KOPT-K1 (cell line): ENCODE results near the gene PSENEN.

Experiments
- H3K27ac ChIP-seq: fragments of 200-600 bp; sonication (generic); 2 replicates; pipeline ENCODE4 v1.5.1; 2016; ENCODE audit warnings: antibody characterized with exemption, mild to moderate bottlenecking, low read depth, low read length; ENCODE audit not compliant: poor library complexity, severe bottlenecking
- H3K36me3 ChIP-seq: fragments of 200-600 bp; sonication (generic); 2 replicates; pipeline ENCODE4 v1.5.1; 2017; ENCODE audit warnings: antibody characterized with exemption, mild to moderate bottlenecking, low read length, moderate library complexity; ENCODE audit not compliant: insufficient read depth
- H3K9me3 ChIP-seq: fragments of 200-600 bp; sonication (generic); 2 replicates; pipeline ENCODE4 v1.5.1; 2017; ENCODE audit warnings: antibody characterized with exemption, low read length, mild to moderate bottlenecking; ENCODE audit not compliant: insufficient read depth, poor library complexity, severe bottlenecking

The PSENEN gene

DNA sequence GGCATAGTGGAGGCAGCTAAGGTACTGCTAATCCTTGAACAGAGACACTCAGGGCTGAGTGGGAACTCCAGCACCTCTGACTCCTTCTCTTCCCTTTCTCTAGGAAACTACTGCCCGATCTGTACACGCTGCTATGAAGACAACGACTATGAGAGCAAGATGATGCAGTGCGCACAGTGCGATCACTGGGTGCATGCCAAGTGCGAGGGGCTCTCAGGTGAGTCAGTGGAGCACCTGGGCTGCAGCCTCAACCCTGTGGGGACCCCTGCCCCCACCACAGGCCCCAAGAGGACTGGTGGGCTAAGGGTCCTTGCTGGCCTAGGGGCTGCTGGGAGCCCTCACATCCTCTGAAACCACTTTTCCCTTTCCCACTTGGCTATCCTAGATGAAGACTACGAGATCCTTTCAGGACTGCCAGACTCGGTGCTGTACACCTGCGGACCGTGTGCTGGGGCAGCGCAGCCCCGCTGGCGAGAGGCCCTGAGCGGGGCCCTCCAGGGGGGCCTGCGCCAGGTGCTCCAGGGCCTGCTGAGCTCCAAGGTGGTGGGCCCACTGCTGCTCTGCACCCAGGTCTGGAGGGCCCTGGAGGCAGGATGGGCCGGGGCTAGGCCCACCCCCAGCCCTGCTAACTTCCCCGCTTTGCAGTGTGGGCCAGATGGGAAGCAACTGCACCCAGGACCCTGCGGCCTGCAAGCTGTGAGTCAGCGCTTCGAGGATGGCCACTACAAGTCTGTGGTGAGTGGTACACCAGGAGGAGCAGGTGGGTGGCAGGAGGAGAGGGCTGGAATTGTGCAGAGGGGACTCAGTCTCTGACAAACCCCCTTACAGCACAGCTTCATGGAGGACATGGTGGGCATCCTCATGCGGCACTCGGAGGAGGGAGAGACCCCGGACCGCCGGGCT lies 18.1 kb upstream of the PSENEN start:
- Histone ChIP-seq H3K9me3 (no peaks in the 10 kb centered on the region), H3K36me3 (peaks cover 99% of the 10 kb centered on the region), H3K27ac (no peak overlapping the region)

- Histone ChIP-seq H3K9me3 (no peaks in the 10 kb centered on the region), H3K36me3 (peaks cover 99% of the 10 kb centered on the region), H3K27ac (no peak overlapping the region)
Measured at GRCh38 chr19:35727956-35728706, 17.3 kb upstream of the PSENEN start.

GRCh38 chr19:35729021-35729420 lies 16.4 kb upstream of the PSENEN start:
- Histone ChIP-seq H3K36me3 (peaks cover 99% of the 10 kb centered on the region), H3K27ac (no peak overlapping the region), H3K9me3 (no peaks in the 10 kb centered on the region)

DNA sequence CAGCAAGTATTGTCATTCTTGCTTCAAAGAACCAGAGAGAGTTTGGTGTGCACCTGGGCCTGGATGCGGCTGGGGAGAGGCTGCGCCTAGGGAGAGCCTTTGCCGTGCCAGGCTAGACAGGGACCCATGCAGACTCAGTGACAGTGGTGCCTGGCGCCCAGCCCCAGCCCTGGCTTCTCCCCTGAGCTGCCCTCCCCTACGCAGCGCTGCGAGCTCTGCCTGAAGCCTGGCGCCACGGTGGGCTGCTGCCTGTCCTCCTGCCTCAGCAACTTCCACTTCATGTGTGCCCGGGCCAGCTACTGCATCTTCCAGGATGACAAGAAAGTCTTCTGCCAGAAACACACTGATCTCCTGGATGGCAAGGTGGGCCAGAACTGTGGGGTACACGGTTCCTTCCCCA lies 15.7 kb upstream of the PSENEN start:
- H3K36me3 ChIP-seq: peaks cover 99% of the 10 kb centered on the region
- no peaks in the 10 kb centered on the region for H3K9me3 ChIP-seq
- no peak overlapping the region for H3K27ac ChIP-seq

- peaks cover 99% of the 10 kb centered on the region for H3K36me3 ChIP-seq
- no peaks in the 10 kb centered on the region for H3K9me3 ChIP-seq
- no peak overlapping the region for H3K27ac ChIP-seq
Measured at GRCh38 chr19:35730326-35730725, 15.1 kb upstream of the PSENEN start.

DNA sequence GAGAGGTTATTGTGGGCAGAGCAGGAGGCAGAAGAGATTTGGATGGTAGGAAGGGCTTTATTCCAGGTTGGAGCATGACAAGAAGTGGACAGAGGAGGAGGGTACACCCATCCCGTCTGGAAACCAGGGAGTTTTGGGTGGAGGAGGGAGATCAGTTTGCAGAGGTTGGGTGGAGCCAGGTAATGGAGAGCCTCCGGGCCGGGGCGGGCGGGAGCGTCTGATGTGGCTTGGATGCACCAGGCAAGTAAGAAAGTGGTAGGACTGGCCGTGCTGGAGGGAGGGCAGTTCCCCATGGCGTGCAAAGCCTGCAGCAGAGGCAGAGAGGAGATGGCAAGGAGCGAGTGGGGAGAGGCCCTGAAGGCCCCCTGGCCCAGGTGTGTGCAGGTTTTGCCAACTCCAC lies 14.1 kb upstream of the PSENEN start:
- Histone ChIP-seq H3K9me3 (no peaks in the 10 kb centered on the region), H3K36me3 (peaks cover 99% of the 10 kb centered on the region), H3K27ac (no peak overlapping the region)

DNA sequence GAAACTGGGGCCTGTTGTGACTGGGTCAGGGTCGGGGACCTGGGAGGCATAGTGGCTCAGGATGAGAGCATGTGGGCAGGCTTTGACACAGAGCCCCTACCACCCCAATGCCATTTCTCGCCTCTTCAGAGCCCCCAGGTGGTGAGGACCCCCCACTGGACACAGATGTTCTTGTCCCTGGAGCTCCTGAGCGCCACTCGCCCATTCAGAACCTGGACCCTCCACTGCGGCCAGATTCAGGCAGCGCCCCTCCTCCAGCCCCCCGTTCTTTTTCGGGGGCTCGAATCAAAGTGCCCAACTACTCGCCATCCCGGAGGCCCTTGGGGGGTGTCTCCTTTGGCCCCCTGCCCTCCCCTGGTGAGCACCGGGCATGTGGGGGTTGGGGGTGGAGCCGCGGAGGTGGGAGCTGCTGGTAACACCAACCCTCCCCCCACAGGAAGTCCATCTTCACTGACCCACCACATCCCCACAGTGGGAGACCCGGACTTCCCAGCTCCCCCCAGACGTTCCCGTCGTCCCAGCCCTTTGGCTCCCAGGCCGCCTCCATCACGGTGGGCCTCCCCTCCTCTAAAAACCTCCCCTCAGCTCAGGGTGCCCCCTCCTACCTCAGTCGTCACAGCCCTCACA lies 13.6 kb upstream of the PSENEN start:
- H3K36me3 ChIP-seq: peaks cover 100% of the 10 kb centered on the region
- no peak overlapping the region for H3K27ac ChIP-seq
- no peaks in the 10 kb centered on the region for H3K9me3 ChIP-seq

DNA sequence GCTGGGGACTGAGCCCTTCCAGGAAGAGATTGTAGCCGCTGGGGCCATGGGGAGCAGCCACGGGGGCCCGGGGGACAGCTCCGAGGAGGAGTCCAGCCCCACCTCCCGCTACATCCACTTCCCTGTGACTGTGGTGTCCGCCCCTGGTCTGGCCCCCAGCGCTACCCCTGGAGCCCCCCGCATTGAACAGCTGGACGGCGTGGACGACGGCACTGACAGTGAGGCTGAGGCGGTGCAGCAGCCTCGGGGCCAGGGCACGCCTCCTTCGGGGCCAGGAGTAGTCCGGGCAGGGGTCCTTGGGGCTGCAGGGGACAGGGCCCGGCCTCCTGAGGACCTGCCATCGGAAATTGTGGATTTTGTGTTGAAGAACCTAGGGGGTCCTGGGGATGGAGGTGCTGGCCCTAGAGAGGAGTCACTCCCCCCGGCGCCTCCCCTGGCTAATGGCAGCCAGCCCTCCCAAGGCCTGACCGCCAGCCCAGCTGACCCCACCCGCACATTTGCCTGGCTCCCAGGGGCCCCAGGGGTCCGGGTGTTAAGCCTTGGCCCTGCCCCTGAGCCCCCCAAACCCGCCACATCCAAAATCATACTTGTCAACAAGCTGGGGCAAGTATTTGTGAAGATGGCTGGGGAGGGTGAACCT lies 12.8 kb upstream of the PSENEN start:
- Histone ChIP-seq H3K36me3 (peaks cover 100% of the 10 kb centered on the region), H3K9me3 (no peaks in the 10 kb centered on the region), H3K27ac (no peak overlapping the region)

- Histone ChIP-seq H3K27ac (no peak overlapping the region), H3K9me3 (no peaks in the 10 kb centered on the region), H3K36me3 (peaks cover 100% of the 10 kb centered on the region)
Measured at GRCh38 chr19:35733180-35734125, 12.0 kb upstream of the PSENEN start.

DNA sequence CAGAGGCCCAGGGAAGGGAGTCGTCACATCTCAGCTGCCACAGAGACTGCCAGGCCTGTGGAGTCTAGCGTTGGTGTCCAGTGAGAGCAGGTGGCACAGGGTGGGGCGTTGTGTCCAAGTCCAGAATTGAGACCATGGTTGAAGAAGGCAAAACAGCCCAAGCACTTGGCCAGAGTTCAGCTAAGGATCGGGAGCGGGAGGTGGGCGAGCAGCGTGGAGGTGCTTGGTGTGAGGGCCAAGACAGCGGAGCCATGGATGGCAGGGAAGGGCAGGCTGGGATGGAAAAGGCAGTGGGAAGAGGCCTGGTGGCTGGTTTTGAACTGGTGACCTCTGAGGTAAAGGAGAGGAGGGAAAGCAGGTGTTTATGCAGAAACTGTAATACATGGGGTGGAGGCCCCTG lies 11.2 kb upstream of the PSENEN start:
- Histone ChIP-seq H3K27ac (no peak overlapping the region), H3K36me3 (peaks cover 100% of the 10 kb centered on the region)

DNA sequence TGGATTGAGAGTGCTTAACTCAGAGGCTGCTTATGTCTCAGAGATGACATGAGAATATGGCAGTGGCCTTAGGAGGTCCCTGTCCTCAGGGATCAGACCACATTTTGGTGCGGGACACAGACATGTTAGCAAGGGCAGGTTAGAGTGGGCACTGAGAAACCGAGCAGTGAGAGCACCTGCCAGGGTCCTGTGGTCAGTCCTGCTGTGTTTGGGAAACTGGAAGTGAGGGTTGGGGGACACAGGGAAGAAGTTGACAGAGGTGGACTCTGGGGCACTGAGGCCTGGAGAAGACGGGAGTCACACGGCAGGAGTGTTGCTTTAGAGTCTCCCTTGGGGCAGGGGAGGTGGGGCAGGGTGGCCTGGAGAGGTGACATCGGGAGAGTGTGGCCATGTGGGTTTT lies 10.6 kb upstream of the PSENEN start:
- no peaks in the 10 kb centered on the region for H3K9me3 ChIP-seq
- H3K36me3 ChIP-seq: peaks cover 96% of the 10 kb centered on the region
- H3K27ac ChIP-seq: no peak overlapping the region

More for the DNA sequence above, 11.2 kb upstream of the PSENEN start:
- H3K9me3 ChIP-seq: no peaks in the 10 kb centered on the region

GRCh38 chr19:35736913-35737886 lies 8.3 kb upstream of the PSENEN start:
- no peak overlapping the region for H3K27ac ChIP-seq
- no peaks in the 10 kb centered on the region for H3K9me3 ChIP-seq
- peaks cover 73% of the 10 kb centered on the region for H3K36me3 ChIP-seq
